Skeletal muscle cell (primary cell): ENCODE results near the gene SGSM2.

Experiments
- DNase-seq: peaks from one replicate; pipeline ENCODE4 v3.0.0-alpha.2; 2010; ENCODE audit warnings: low read depth
- H3K4me3 ChIP-seq: 2 replicates; pipeline ENCODE4 v1.5.1; 2011; ENCODE audit warnings: low read depth, mild to moderate bottlenecking, control low read depth, low read length, moderate library complexity

SGSM2 gene

GRCh38 chr17:2393954-2394749 lies 56.9 kb downstream of the SGSM2 start:
- H3K4me3 ChIP-seq: peak overlapping the region; percentile 20

GRCh38 chr17:2394775-2395201 lies 57.5 kb downstream of the SGSM2 start:
- H3K4me3 ChIP-seq: no peak overlapping the region
- DNase-seq: no peak

More at GRCh38 chr17:2393954-2394749, 56.9 kb downstream of the SGSM2 start:
- no peak for DNase-seq

- no peak overlapping the region for H3K4me3 ChIP-seq
- no peak for DNase-seq
Observed at GRCh38 chr17:2395258-2396181, 58.2 kb downstream of the SGSM2 start.

- no peak for DNase-seq
- peak overlapping the region; percentile 42 for H3K4me3 ChIP-seq
Observed at GRCh38 chr17:2396192-2396567, 58.9 kb downstream of the SGSM2 start.

- H3K4me3 ChIP-seq: peak overlapping the region; percentile 42
- DNase-seq: peak; percentile 98
Observed at GRCh38 chr17:2396568-2397246, 59.4 kb downstream of the SGSM2 start.

- no peak for DNase-seq
- H3K4me3 ChIP-seq: peak overlapping the region; percentile 13
Observed at GRCh38 chr17:2397247-2398171, 60.2 kb downstream of the SGSM2 start.

GRCh38 chr17:2398182-2398581 lies 60.9 kb downstream of the SGSM2 start:
- H3K4me3 ChIP-seq: peak overlapping the region; percentile 97
- no peak for DNase-seq

GRCh38 chr17:2398655-2399571 lies 61.6 kb downstream of the SGSM2 start:
- H3K4me3 ChIP-seq: peak overlapping the region; percentile 97
- DNase-seq: peak; percentile 51

GRCh38 chr17:2399572-2400473 lies 62.5 kb downstream of the SGSM2 start:
- DNase-seq: peak; percentile 90
- peak overlapping the region; percentile 97 for H3K4me3 ChIP-seq

GRCh38 chr17:2400474-2400866 lies 63.2 kb downstream of the SGSM2 start:
- H3K4me3 ChIP-seq: peak overlapping the region; percentile 97
- DNase-seq: no peak

- peak; percentile 86 for DNase-seq
- H3K4me3 ChIP-seq: peak within 1 kb of the TSS; percentile 97
Observed at GRCh38 chr17:2400877-2401425, 63.6 kb downstream of the SGSM2 start, which contains the start of gene MNT. TSS of gene MNT (minus strand) at chr17:2401060. CDS start at chr17:2400712, 348 bp downstream.

GRCh38 chr17:2401426-2402221 lies 64.3 kb downstream of the SGSM2 start:
- peak overlapping the region; percentile 97 for H3K4me3 ChIP-seq
- DNase-seq: peak; percentile 99

GRCh38 chr17:2402544-2402943 lies 65.2 kb downstream of the SGSM2 start:
- no peak for DNase-seq
- H3K4me3 ChIP-seq: peak overlapping the region; percentile 97

GRCh38 chr17:2403044-2403443 lies 65.7 kb downstream of the SGSM2 start:
- no peak for DNase-seq
- no peak overlapping the region for H3K4me3 ChIP-seq

- peak; percentile 90 for DNase-seq
- H3K4me3 ChIP-seq: no peak overlapping the region
Observed at GRCh38 chr17:2405247-2405926, 68.1 kb downstream of the SGSM2 start.
